Pancreas (tissue), 10 donors: ENCODE data around the gene LUC7L3. TPM values are rescaled to one million over a fixed set of nuclear protein-coding genes. Genes with fewer than 3 reads are reported as not detected.

Experiments
- ATAC-seq, 4 donors: fragments of 200-7000 bp; cut with Tn5 transposase; one replicate each; pipeline versions ENCODE4 v1.8.0 to v1.9.1; 2020; ENCODE audit warnings: mild to moderate bottlenecking in 4 of 4, moderate library complexity in 4 of 4
- DNase-seq, 6 donors: peaks; one replicate each; pipeline ENCODE4 v3.0.0-alpha.2; 2020
- FAIRE-seq: peaks from 2 replicates; lab custom pipeline; 2012; peaks lifted over from hg19 to GRCh38; lab: Jason Lieb, UNC
- H3K27ac ChIP-seq, 4 donors: fragments of 200-600 bp; sonication (generic); 1 replicate in 3 of 4; 2 replicates in 1 of 4; pipeline versions ENCODE4 v1.5.0 to v1.8.0; 2020
- H3K27me3 ChIP-seq, 4 donors: fragments of 200-600 bp; one replicate each; pipeline ENCODE4 v1.8.0; 2021
- H3K36me3 ChIP-seq, 3 donors: fragments of 200-600 bp; sonication (generic) in 1 of 3; one replicate each; pipeline versions ENCODE4 v1.5.0 to v1.8.0; 2020 to 2021
- H3K4me1 ChIP-seq, 3 donors: fragments of 200-600 bp; one replicate each; pipeline ENCODE4 v1.8.0; 2021
- H3K4me3 ChIP-seq, 4 donors: fragments of 200-600 bp; sonication (generic) in 2 of 4; one replicate each; pipeline versions ENCODE4 v1.5.0 to v1.8.0; 2020 to 2021
- H3K9me3 ChIP-seq, 4 donors: fragments of 200-600 bp; one replicate each; pipeline ENCODE4 v1.8.0; 2021
- CTCF ChIP-seq, 4 donors: fragments of 200-600 bp; sonication (generic) in 3 of 4; IDR thresholded peaks; one replicate each; pipeline versions ENCODE4 v1.5.0 to v1.8.0; 2021; ENCODE audit warnings: antibody characterized with exemption in 4 of 4
- WGBS, 2 donors: extraction: QIAGEN DNeasy Blood & Tissue Kit; methylation state at CpG; one replicate each; pipeline ENCODE4 v1.1.7; 2013; 5-methylcytosine and 5-hydroxymethylcytosine counted together
- intact Hi-C, 3 donors: fragments of 100-400 bp; cut with DNase I; formaldehyde crosslinking; loops; one replicate each; pipeline versions ENCODE4 v1.11.1 to v1.14.2; 2022
- polyA plus RNA-seq, 2 donors: library from polyadenylated mRNA; stranded (reverse); fragments of 200-250 nt; gene quantifications; one replicate each; pipeline ENCODE4 v1.2.3, GENCODE V29; 2013
- total RNA-seq, 6 donors: library from RNA; stranded (reverse); fragmentation: NEBNext Ultra II Directional in 4 of 6; extraction: Animal tissue kit (Norgen Biotek cat#: 25700) in 4 of 6; gene quantifications; one replicate each; pipeline versions ENCODE4 v1.2.1 to v1.2.4, GENCODE V29; 2021 to 2023
- donor health status: healthy with polysubstance abuse.
- donor health status: DM: no; HTN: no; CAD: no; lungs with moderate emphysema.
- donor health status: DM: no; HTN: no; CAD: no.
- donor health status: control.
- donor health status: control.
- donor health status: Bipolar disorder and iron deficiency.
- donor health status: DM: yes; HTN: yes; CAD: no.
- donor health status: DM: no; HTN: no; CAD: no.
- donor health status: DM: no; HTN: no; CAD: no.
- donor health status: DM: yes; HTN: yes; CAD: no.

LUC7L3 gene
- total and polyA plus RNA-seq, 8 donors = 42.7 to 210 (median 63.4) TPM

GRCh38 chr17:50685691-50686493, 33.5 kb upstream of the LUC7L3 start:
- 80 to 82% methylated on average over 17 of the region's 17 CpGs for WGBS, 2 donors
- Histone ChIP-seq H3K27me3 (no peaks in the 10 kb centered on the region), H3K36me3 (no peaks in the 10 kb centered on the region), H3K27ac (peak overlapping the region; percentile 61 to 92 (median 79)), H3K4me3 (no peak overlapping the region), H3K4me1 (peaks cover 56 to 66% (median 66%) of the 10 kb centered on the region in 3 donors), H3K9me3 (no peaks in the 10 kb centered on the region)
- DNase-seq (peak in 1 of 6 donors; percentile 54), ATAC-seq (peak in 1 of 4 donors; percentile 1), FAIRE-seq (no peak)
- intact Hi-C loops = no loop called here
- TF ChIP-seq CTCF (IDR thresholded peaks at IDR 0.05) = no peak

DNA sequence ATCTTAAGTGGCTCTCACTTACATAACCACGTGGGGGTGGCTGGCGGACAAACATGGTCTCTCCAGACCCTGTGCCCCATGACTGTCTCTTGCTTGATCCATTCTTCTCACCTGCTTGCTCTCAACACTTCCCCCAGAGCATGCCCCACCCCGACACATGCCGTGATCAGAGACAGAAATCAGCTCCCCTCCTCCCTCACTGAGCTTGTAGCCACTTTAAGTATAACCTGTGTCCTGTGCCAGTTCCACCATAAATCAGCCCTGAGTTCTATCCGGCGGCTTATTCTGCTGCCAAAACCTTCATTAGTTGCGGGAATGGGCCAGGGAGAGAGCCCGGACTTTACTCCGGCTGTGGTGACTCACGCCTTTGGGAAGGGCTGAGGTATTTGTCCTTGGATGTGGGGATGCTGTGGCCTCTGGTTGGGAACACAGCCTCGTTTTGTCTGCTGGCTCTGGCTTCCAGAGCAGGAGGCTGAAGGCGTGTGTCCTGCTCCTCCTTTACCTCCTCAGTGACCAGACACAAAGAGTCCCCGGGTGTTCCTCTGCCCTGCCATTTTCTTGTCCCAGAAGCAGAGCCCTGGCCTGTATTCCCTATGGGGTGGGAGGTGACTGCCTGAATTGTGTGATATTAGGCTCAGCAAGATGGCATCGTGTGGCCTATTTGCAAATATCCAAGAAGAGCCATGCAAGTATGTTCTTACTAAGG, 32.8 kb upstream of the LUC7L3 start:
- intact Hi-C loops = no loop called here
- DNase-seq (peak; percentile 70 to 92 (median 84)), FAIRE-seq (peak; percentile 47), ATAC-seq (peak; percentile 80 to 85 (median 84))
- TF ChIP-seq CTCF (IDR thresholded peaks at IDR 0.05) = no peak
- H3K9me3 ChIP-seq = no peaks in the 10 kb centered on the region
- peaks cover 63 to 73% (median 72%) of the 10 kb centered on the region in 3 donors for H3K4me1 ChIP-seq
- H3K27ac ChIP-seq = peak overlapping the region; percentile 67 to 92 (median 79)
- no peak overlapping the region for H3K4me3 ChIP-seq
- no peaks in the 10 kb centered on the region for H3K27me3 ChIP-seq
- WGBS, 2 donors = 18 to 23% methylated on average over 14 of the region's 14 CpGs
- H3K36me3 ChIP-seq = no peaks in the 10 kb centered on the region

DNA sequence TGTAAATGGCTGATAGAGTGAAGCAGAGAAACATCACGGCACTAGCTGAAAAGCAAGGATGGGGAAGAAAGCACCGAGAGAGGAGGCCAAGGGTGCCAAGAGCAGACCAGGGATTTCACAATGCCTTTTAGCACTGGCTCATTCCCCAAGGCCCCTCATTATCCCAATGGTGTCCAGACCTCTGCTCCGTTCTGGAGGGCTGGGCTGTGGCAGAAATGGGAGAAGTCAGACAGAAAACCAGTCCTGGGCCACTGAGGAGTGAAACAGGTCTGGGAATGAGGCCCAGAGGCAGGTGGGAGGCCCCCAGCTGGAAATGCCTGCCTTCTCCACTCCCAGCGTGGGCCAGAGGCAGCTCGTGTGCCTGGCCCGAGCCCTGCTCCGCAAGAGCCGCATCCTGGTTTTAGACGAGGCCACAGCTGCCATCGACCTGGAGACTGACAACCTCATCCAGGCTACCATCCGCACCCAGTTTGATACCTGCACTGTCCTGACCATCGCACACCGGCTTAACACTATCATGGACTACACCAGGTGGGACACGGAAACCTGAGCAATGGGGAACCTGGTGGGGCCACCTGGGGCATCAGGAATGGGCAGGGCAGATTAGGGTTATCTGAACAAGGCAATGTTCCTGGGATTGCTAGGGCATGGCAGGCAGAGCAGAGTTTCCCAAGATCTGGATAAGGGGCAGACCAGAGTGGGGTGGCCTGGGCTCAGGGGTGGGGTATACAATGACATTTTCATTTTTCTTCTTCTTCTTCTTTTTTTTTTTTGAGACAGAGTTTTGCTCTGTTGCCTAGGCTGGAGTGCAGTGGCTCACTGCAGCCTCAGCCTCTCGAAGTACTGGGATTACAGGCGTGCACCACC, 32.0 kb upstream of the LUC7L3 start:
- intact Hi-C loops = no loop called here
- Histone ChIP-seq H3K36me3 (no peaks in the 10 kb centered on the region), H3K27me3 (no peaks in the 10 kb centered on the region), H3K4me3 (no peak overlapping the region), H3K27ac (peak overlapping the region; percentile 67 to 92 (median 79)), H3K4me1 (peaks cover 71 to 80% (median 79%) of the 10 kb centered on the region in 3 donors), H3K9me3 (no peaks in the 10 kb centered on the region)
- 79 to 83% methylated on average over 16 of the region's 16 CpGs for WGBS, 2 donors
- FAIRE-seq = no peak
- TF ChIP-seq CTCF (IDR thresholded peaks at IDR 0.05) = no peak
- peak in 2 of 6 donors; percentile 33 to 45 for DNase-seq
- ATAC-seq = no peak

DNA sequence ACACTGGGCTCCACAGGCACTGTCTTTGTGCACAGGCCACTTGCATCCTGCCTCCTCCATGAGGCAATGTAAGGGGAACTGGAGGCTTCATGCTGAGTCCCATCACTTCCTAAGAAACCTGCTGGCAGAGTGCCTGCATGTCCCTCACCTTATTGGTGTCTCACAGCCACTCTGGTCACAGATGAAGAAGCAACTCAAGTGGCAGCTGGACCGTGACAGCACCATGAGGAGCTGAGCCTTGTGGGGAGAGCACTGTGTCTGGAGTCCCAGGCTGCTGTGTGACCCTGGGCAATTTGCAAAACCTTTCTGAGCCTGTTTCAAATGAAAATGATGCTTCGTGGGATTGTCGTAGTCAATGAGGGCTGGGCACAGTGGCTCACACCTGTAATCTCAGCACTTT, 31.2 kb upstream of the LUC7L3 start:
- TF ChIP-seq CTCF (IDR thresholded peaks at IDR 0.05) = no peak
- ATAC-seq = no peak
- peaks cover 76 to 86% (median 77%) of the 10 kb centered on the region in 3 donors for H3K4me1 ChIP-seq
- FAIRE-seq = no peak
- DNase-seq = no peak
- H3K36me3 ChIP-seq = no peaks in the 10 kb centered on the region
- intact Hi-C loops = no loop called here
- WGBS, 2 donors = 96 to 99% methylated on average over 3 of the region's 3 CpGs
- no peak overlapping the region for H3K4me3 ChIP-seq
- no peaks in the 10 kb centered on the region for H3K9me3 ChIP-seq
- peak overlapping the region; percentile 13 to 92 (median 79) for H3K27ac ChIP-seq
- H3K27me3 ChIP-seq = no peaks in the 10 kb centered on the region
